GM12872 (cell line): ENCODE results near the gene SEZ6L.

Source experiments
- CTCF ChIP-seq: IDR thresholded peaks from 3 replicates; pipeline ENCODE4 v1.5.1; 2011; ENCODE audit warnings: low read depth, mild to moderate bottlenecking, low read length, moderate library complexity; ENCODE audit not compliant: insufficient read depth

The SEZ6L gene

GRCh38 chr22:26313291-26313690, 144.0 kb downstream of the SEZ6L start:
- TF ChIP-seq CTCF = no peak

GRCh38 chr22:26314171-26314570, 144.9 kb downstream of the SEZ6L start:
- TF ChIP-seq CTCF = no peak

GRCh38 chr22:26314656-26315055, 145.4 kb downstream of the SEZ6L start:
- no peak for TF ChIP-seq CTCF

- no peak for TF ChIP-seq CTCF
Measured at GRCh38 chr22:26316732-26317285, 147.5 kb downstream of the SEZ6L start.

- TF ChIP-seq CTCF = 0 out of 3 replicates have a peak, but pooled peaks have one; percentile 15
Measured at GRCh38 chr22:26318975-26319374, 149.7 kb downstream of the SEZ6L start.

GRCh38 chr22:26320447-26320846, 151.2 kb downstream of the SEZ6L start:
- TF ChIP-seq CTCF = no peak

GRCh38 chr22:26321469-26321913, 152.2 kb downstream of the SEZ6L start:
- no peak for TF ChIP-seq CTCF
